Endothelial cell of umbilical vein (primary cell): ENCODE data around the gene ZNF148. TPM values are rescaled to one million over a fixed set of nuclear protein-coding genes. Genes with fewer than 3 reads are reported as not detected.

Experiments used
- BruUV-seq: library from RNA; stranded (reverse); fragments of 400-500 nt; replicated peaks from 2 replicates; lab custom pipeline; 2021; lab: Mats Ljungman, UMichigan
- CTCF ChIA-PET: fragments of 300-600, 350-600 bp; sonication (Branson Sonifier 250); formaldehyde crosslinking; loops from one replicate; lab custom pipeline; 2021; ENCODE audit warnings: antibody characterized with exemption, inconsistent platforms; lab: Charles Lee
- POLR2A ChIA-PET: fragments of 300-600, 350-600 bp; sonication (Branson Sonifier 250); formaldehyde crosslinking; loops from one replicate; lab custom pipeline; 2021; ENCODE audit warnings: antibody characterized with exemption, inconsistent platforms; lab: Charles Lee
- DNase-seq: peaks from one replicate; pipeline ENCODE4 v3.0.0-alpha.2; 2011; ENCODE audit warnings: low read depth, low spot score
- FAIRE-seq: peaks from 2 replicates; lab custom pipeline; 2011; peaks lifted over from hg19 to GRCh38; lab: Jason Lieb, UNC
- H2AFZ ChIP-seq: 2 replicates; pipeline ENCODE4 v1.6.0; 2012; ENCODE audit warnings: low read depth, low read length, control low read depth, inconsistent platforms
- H3K27ac ChIP-seq: 2 replicates; pipeline ENCODE4 v1.5.1; 2011; ENCODE audit warnings: low read depth, mild to moderate bottlenecking, control low read depth, low read length, moderate library complexity; ENCODE audit not compliant: insufficient read depth
- H3K27me3 ChIP-seq, 2 experiments: 2 replicates each; pipeline versions ENCODE4 v1.6.0 to v1.6.1; 2011; ENCODE audit warnings: low read length in 2 of 2, mixed read lengths in 1 of 2; ENCODE audit not compliant: control insufficient read depth in 2 of 2, insufficient read depth in 2 of 2
- H3K36me3 ChIP-seq, 2 experiments: 2 replicates in 1 of 2; 3 replicates in 1 of 2; pipeline ENCODE4 v1.5.1; 2011; ENCODE audit warnings: low read length in 2 of 2, mild to moderate bottlenecking in 1 of 2, moderate library complexity in 1 of 2; ENCODE audit not compliant: control insufficient read depth in 2 of 2, insufficient read depth in 2 of 2; ENCODE audit errors: extremely low read depth in 1 of 2
- H3K4me1 ChIP-seq: 3 replicates; pipeline ENCODE4 v1.5.1; 2011; ENCODE audit warnings: mild to moderate bottlenecking, low read length; ENCODE audit not compliant: control insufficient read depth, insufficient read depth; ENCODE audit errors: extremely low read depth
- H3K4me2 ChIP-seq: 2 replicates; pipeline ENCODE4 v1.6.1; 2011; ENCODE audit warnings: low read length, control low read depth, mixed read lengths; ENCODE audit not compliant: insufficient read depth
- H3K4me3 ChIP-seq, 3 experiments: fragments of 200-600 bp in 1 of 3; sonication (generic), shearing (Covaris generic) in 1 of 3; replicated peaks in 1 of 3; 2 replicates each; pipeline ENCODE4 v1.5.1; 2011 to 2016; ENCODE audit warnings: control low read depth in 3 of 3, low read length in 3 of 3, mild to moderate bottlenecking in 2 of 3, inconsistent platforms in 1 of 3, low read depth in 1 of 3, moderate library complexity in 1 of 3; ENCODE audit not compliant: insufficient read depth in 1 of 3
- H3K79me2 ChIP-seq: 2 replicates; pipeline ENCODE4 v1.6.0; 2012; ENCODE audit warnings: low read length, inconsistent platforms; ENCODE audit not compliant: control insufficient read depth, insufficient read depth
- H3K9ac ChIP-seq: replicated peaks from 2 replicates; pipeline ENCODE3; 2011; ENCODE audit warnings: low read length, control low read depth; ENCODE audit not compliant: insufficient read depth; ENCODE audit errors: extremely low read depth
- H3K9me1 ChIP-seq: replicated peaks from 3 replicates; pipeline ENCODE4 v1.6.0; 2011; ENCODE audit warnings: mild to moderate bottlenecking, low read length; ENCODE audit not compliant: control insufficient read depth, insufficient read depth; ENCODE audit errors: extremely low read depth
- H3K9me3 ChIP-seq: replicated peaks from 2 replicates; pipeline ENCODE4 v1.5.1; 2012; ENCODE audit warnings: low read length, inconsistent platforms; ENCODE audit not compliant: control insufficient read depth, insufficient read depth
- H4K20me1 ChIP-seq: replicated peaks from 2 replicates; pipeline ENCODE3; 2011; ENCODE audit warnings: mild to moderate bottlenecking, low read length; ENCODE audit not compliant: control insufficient read depth, insufficient read depth; ENCODE audit errors: extremely low read depth
- CTCF ChIP-seq, 2 donors: IDR thresholded peaks; 1 replicate in 1 of 2; 2 replicates in 1 of 2; pipeline ENCODE4 v1.5.1; 2011; ENCODE audit warnings: low read length in 2 of 2, mild to moderate bottlenecking in 2 of 2, moderate library complexity in 2 of 2, control low read depth in 1 of 2, inconsistent platforms in 1 of 2, low read depth in 1 of 2; ENCODE audit not compliant: insufficient read depth in 1 of 2; ENCODE audit errors: extremely low read depth in 1 of 2
- EZH2 ChIP-seq: IDR thresholded peaks from 2 replicates; pipeline ENCODE4 v1.6.1; 2012; ENCODE audit warnings: borderline replicate concordance, low read depth, mild to moderate bottlenecking, moderate library complexity, low read length, inconsistent platforms; ENCODE audit not compliant: severe bottlenecking
- FOS ChIP-seq: IDR thresholded peaks from 2 replicates; pipeline ENCODE4 v1.6.1; 2011; ENCODE audit warnings: mild to moderate bottlenecking, low read length, moderate library complexity, borderline replicate concordance; ENCODE audit not compliant: insufficient read depth
- GATA2 ChIP-seq: IDR thresholded peaks from 2 replicates; pipeline ENCODE4 v1.7.0; 2011; ENCODE audit warnings: low read depth, mild to moderate bottlenecking, moderate library complexity, mixed read lengths, low read length; ENCODE audit not compliant: insufficient read length, insufficient read depth
- JUN ChIP-seq: IDR thresholded peaks from 2 replicates; pipeline ENCODE4 v1.6.1; 2011; ENCODE audit warnings: borderline replicate concordance, low read depth; ENCODE audit not compliant: insufficient read length, insufficient read depth
- MAX ChIP-seq: IDR thresholded peaks from 2 replicates; pipeline ENCODE4 v1.6.1; 2011; ENCODE audit not compliant: insufficient read depth, insufficient read length
- MYC ChIP-seq: IDR thresholded peaks from one replicate; pipeline ENCODE4 v1.6.1; 2011; ENCODE audit warnings: mild to moderate bottlenecking, low read depth, low read length
- POLR2A ChIP-seq: IDR thresholded peaks from 2 replicates; pipeline ENCODE4 v1.6.1; 2012; ENCODE audit warnings: low read depth, mild to moderate bottlenecking, control low read depth, low read length
- POLR2AphosphoS5 ChIP-seq: IDR thresholded peaks from 2 replicates; pipeline ENCODE4 v1.6.1; 2012; ENCODE audit warnings: low read depth, mild to moderate bottlenecking, control low read depth, low read length, moderate library complexity; ENCODE audit not compliant: insufficient read depth
- dilution Hi-C: fragments of 300-500 bp; cut with MboI; formaldehyde crosslinking; loops from one replicate; pipeline ENCODE4 v1.15.0; 2019; ENCODE audit warnings: low sequenced_read_pairs; ENCODE audit not compliant: extremely low pct_ligation_motif_present
- intact Hi-C: fragments of 100-400 bp; cut with micrococcal nuclease; formaldehyde crosslinking; loops from one replicate; pipeline ENCODE4 v1.10.0; 2022
- polyA plus RNA-seq, 4 experiments: library from polyadenylated mRNA; depleted of rRNA in 3 of 4; stranded (reverse) in 3 of 4; unstranded in 1 of 4; fragments of >200 nt; gene quantifications; 2 replicates each; pipeline versions ENCODE4 v1.2.1 to v1.2.3, GENCODE V29; 2011 to 2012; ENCODE audit warnings: missing spikeins in 1 of 4
- total RNA-seq: library from RNA; stranded (reverse); gene quantifications from 2 replicates; pipeline ENCODE4 v1.2.3, GENCODE V29; 2021

The ZNF148 gene
- total and polyA plus RNA-seq, 2 donors (not counting 3 experiments of a cell fraction or from before 2014, with no cell fraction given) = 8.0 to 41.3 TPM

DNA sequence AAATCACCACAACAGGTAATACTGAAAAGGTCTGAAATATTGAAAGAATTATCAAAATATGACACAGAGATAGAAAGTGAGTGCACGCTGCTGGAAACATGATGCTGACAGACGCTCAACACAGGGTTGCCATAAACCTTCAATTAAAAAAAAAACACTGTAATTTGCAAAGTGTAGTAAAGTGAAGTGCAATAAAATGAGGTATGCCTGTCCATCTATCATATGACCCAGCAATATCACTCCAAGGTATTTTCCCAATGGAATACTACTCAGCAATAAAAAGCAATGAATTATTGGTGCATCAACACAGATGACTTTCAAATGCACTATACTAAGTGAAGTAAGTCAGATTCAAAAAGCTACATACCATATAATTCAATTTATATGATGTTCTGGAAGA is 115.0 kb downstream of the ZNF148 start:
- H4K20me1 ChIP-seq = no peaks in the 10 kb centered on the region
- no peak overlapping the region for H3K4me3 ChIP-seq
- H3K9ac ChIP-seq = no peak overlapping the region
- DNase-seq (no peak), FAIRE-seq (no peak)
- peaks cover 0 to 2% of the 10 kb centered on the region in 2 experiments for H3K36me3 ChIP-seq
- CTCF ChIA-PET = interaction anchor here (0.7 to 1.0 kb wide), 3 partner anchors 13 to 59 kb away, joined by 3 read pairs; no protein-coding TSS in a partner anchor
- H3K4me2 ChIP-seq = no peak overlapping the region
- TF ChIP-seq MYC (no peak), CTCF (IDR thresholded peaks at IDR 0.05; ENCODE audit: extremely low read depth in 1 of 2, insufficient read depth in 1 of 2, low read depth in 1 of 2, low read length in 2 of 2) (no peak), MAX (no peak), POLR2AphosphoS5 (no peak), FOS (no peak), GATA2 (no peak), EZH2 (no peak), JUN (no peak), POLR2A (no peak)
- POLR2A ChIA-PET = no interaction called here
- H3K9me3 ChIP-seq = no peaks in the 10 kb centered on the region
- peaks cover 4% of the 10 kb centered on the region for H3K79me2 ChIP-seq
- H3K27me3 ChIP-seq = no peaks in the 10 kb centered on the region
- intact Hi-C loops = no loop called here
- H2AFZ ChIP-seq = no peak overlapping the region
- H3K27ac ChIP-seq = no peak overlapping the region
- H3K9me1 ChIP-seq = no peaks in the 10 kb centered on the region
- peaks cover 9% of the 10 kb centered on the region for H3K4me1 ChIP-seq
- BruUV-seq = no TSS peak
- dilution Hi-C loops = no loop called here
